H1 (cell line): ENCODE data around the gene BOLA2B.

Experiments used
- CTCF ChIP-seq, 3 experiments: IDR thresholded peaks; 1 replicate in 2 of 3; 2 replicates in 1 of 3; pipeline versions ENCODE4 v1.5.1 to v1.6.1; 2011; ENCODE audit warnings: low read length in 3 of 3, mild to moderate bottlenecking in 3 of 3, inconsistent platforms in 2 of 3, low read depth in 1 of 3, moderate library complexity in 1 of 3; ENCODE audit not compliant: insufficient read depth in 1 of 3; ENCODE audit errors: control extremely low read depth in 1 of 3
- HDAC2 ChIP-seq, 2 experiments: fragments of 300-600 bp in 1 of 2; sonication (generic) in 1 of 2; IDR thresholded peaks; 2 replicates each; pipeline ENCODE4 v1.6.1; 2011 to 2012; ENCODE audit warnings: low read depth in 2 of 2, low read length in 2 of 2, mild to moderate bottlenecking in 2 of 2, moderate library complexity in 2 of 2, borderline replicate concordance in 1 of 2, inconsistent platforms in 1 of 2
- KDM1A ChIP-seq: fragments of 200-600, 300-600 bp; sonication (generic); IDR thresholded peaks from 2 replicates; pipeline ENCODE4 v1.7.1; 2016; ENCODE audit warnings: mild to moderate bottlenecking, low read length, borderline replicate concordance
- POLR2A ChIP-seq, 2 experiments: IDR thresholded peaks; 1 replicate in 1 of 2; 2 replicates in 1 of 2; pipeline ENCODE4 v1.6.1; 2011; ENCODE audit warnings: low read depth in 2 of 2, low read length in 2 of 2, mild to moderate bottlenecking in 2 of 2; ENCODE audit errors: control extremely low read depth in 1 of 2
- RFX5 ChIP-seq: IDR thresholded peaks from 2 replicates; pipeline ENCODE4 v1.6.1; 2011; ENCODE audit warnings: low read depth, low read length, improper control_type of control experiment, borderline replicate concordance
- SP4 ChIP-seq: IDR thresholded peaks from 2 replicates; pipeline ENCODE4 v1.6.1; 2012; ENCODE audit warnings: low read length, inconsistent platforms
- SRF ChIP-seq: IDR thresholded peaks from 2 replicates; pipeline ENCODE4 v1.6.1; 2011; ENCODE audit warnings: mild to moderate bottlenecking, low read depth, low read length, moderate library complexity
- USF2 ChIP-seq: IDR thresholded peaks from 2 replicates; pipeline ENCODE4 v1.6.1; 2011; ENCODE audit warnings: low read length, improper control_type of control experiment
- ZNF274 ChIP-seq: IDR thresholded peaks from 2 replicates; pipeline ENCODE4 v1.7.0; 2012; ENCODE audit warnings: low read length, borderline replicate concordance; ENCODE audit errors: extremely low read depth

GRCh38 chr16:30144017-30144416, 49.4 kb downstream of the BOLA2B start:
- TF ChIP-seq CTCF (IDR thresholded peaks at IDR 0.05; ENCODE audit: control extremely low read depth in 1 of 3, insufficient read depth in 1 of 3, low read depth in 1 of 3, low read length in 3 of 3) (no peak), RFX5 (no peak), SP4 (no peak), ZNF274 (no peak), HDAC2 (IDR thresholded peaks at IDR 0.05; ENCODE audit: borderline replicate concordance in 1 of 2, low read depth in 2 of 2, low read length in 2 of 2) (no peak), KDM1A (no peak), USF2 (no peak), SRF (no peak), POLR2A (IDR thresholded peaks at IDR 0.05; ENCODE audit: control extremely low read depth in 1 of 2, low read depth in 2 of 2, low read length in 2 of 2) (no peak)
